Ovary (tissue), 3 donors: ENCODE data around the gene EGFLAM.

ENCODE experiments used
- POLR2A ChIP-seq: fragments of 450-650 bp; IDR thresholded peaks from one replicate; pipeline ENCODE4 v1.6.1; 2017; ENCODE audit warnings: antibody characterized with exemption, mild to moderate bottlenecking, moderate library complexity
- TF ChIP-seq, protein P1 (sequence below), 3 donors: fragments of 450-650 bp in 2 of 3; fragments of 200-600 bp in 1 of 3; IDR thresholded peaks; one replicate each; pipeline versions ENCODE4 v1.5.1 to v1.8.0; 2016 to 2022; ENCODE audit warnings: antibody characterized with exemption in 3 of 3, mild to moderate bottlenecking in 1 of 3
- donor health status: DM: no; HTN: no; CAD: no.

DNA sequence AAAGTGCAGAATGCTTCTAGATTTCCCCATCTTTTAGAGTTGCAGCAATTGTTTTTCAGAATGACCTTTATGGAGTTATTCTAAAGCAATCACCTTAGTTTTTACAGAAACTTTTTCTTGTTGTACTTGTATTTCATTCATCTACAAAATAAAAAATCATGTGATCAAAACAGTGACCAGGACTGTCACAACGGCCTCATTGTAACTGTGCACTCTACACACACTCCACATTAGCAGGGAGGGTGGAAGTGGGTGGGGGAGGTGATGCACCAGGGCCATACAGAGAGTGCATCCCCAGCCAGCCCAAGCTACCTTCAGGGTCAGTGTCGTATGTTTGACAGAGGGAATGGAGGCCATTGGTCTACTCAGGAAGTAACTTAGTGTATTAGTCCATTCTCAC is 26.9 kb downstream of the EGFLAM start:
- no peak for TF ChIP-seq POLR2A
- TF ChIP-seq, protein P1, sequence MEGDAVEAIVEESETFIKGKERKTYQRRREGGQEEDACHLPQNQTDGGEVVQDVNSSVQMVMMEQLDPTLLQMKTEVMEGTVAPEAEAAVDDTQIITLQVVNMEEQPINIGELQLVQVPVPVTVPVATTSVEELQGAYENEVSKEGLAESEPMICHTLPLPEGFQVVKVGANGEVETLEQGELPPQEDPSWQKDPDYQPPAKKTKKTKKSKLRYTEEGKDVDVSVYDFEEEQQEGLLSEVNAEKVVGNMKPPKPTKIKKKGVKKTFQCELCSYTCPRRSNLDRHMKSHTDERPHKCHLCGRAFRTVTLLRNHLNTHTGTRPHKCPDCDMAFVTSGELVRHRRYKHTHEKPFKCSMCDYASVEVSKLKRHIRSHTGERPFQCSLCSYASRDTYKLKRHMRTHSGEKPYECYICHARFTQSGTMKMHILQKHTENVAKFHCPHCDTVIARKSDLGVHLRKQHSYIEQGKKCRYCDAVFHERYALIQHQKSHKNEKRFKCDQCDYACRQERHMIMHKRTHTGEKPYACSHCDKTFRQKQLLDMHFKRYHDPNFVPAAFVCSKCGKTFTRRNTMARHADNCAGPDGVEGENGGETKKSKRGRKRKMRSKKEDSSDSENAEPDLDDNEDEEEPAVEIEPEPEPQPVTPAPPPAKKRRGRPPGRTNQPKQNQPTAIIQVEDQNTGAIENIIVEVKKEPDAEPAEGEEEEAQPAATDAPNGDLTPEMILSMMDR (IDR thresholded peaks at IDR 0.05), result no peak
